Left colon (tissue), 2 donors: Measurements from ENCODE around the gene FAM32A. TPM values are rescaled to one million over a fixed set of nuclear protein-coding genes. Genes with fewer than 3 reads are reported as not detected.
"Not testable (repeated sequence)": the region's sequence is repeated elsewhere in the genome, so short reads cannot be mapped to it uniquely, and the experiment has no call there.

Experiments used
- ATAC-seq: fragments of 200-7000 bp; cut with Tn5 transposase; one replicate; pipeline ENCODE4 v1.9.1; 2020; ENCODE audit warnings: mild to moderate bottlenecking, moderate library complexity
- DNase-seq, 2 donors: peaks; one replicate each; pipeline ENCODE4 v3.0.0-alpha.2; 2020
- intact Hi-C, 2 donors: fragments of 100-400 bp; cut with DNase I in 1 of 2; cut with micrococcal nuclease in 1 of 2; formaldehyde crosslinking; loops; one replicate each; pipeline versions ENCODE4 v1.11.2 to v1.14.0; 2022; cut with DNase I, micrococcal nuclease
- total RNA-seq, 2 donors: library from RNA; stranded (reverse); fragmentation: NEBNext Ultra II Directional; extraction: Animal tissue kit (Norgen Biotek cat#: 25700); gene quantifications; one replicate each; pipeline ENCODE4 v1.2.1, GENCODE V29; 2021
- donor health status: DM: no; HTN: no; CAD: no.
- donor health status: DM: yes; HTN: yes; CAD: no.

Gene FAM32A
- total RNA-seq, 2 donors from 2014 or later = 78.8 to 90.5 TPM

GRCh38 chr19:16160943-16161560 lies 24.2 kb upstream of the FAM32A start:
- DNase-seq = no peak
- ATAC-seq = peak; percentile 52
- intact Hi-C loops = no loop called here

GRCh38 chr19:16161840-16162239 lies 23.4 kb upstream of the FAM32A start:
- intact Hi-C loops = no loop called here
- DNase-seq (no peak), ATAC-seq (peak; percentile 22)

- DNase-seq = peak in 1 of 2 donors; percentile 26
- ATAC-seq = peak; percentile 78
- intact Hi-C loops = no loop called here
Observed at GRCh38 chr19:16164222-16164890, 20.9 kb upstream of the FAM32A start.

- intact Hi-C loops = no loop called here
- DNase-seq (no peak), ATAC-seq (no peak)
Observed at GRCh38 chr19:16166417-16166816, 18.8 kb upstream of the FAM32A start.

GRCh38 chr19:16167055-16167454 lies 18.2 kb upstream of the FAM32A start:
- no peak for DNase-seq
- intact Hi-C loops = no loop called here
- no peak for ATAC-seq

GRCh38 chr19:16168465-16169081 lies 16.6 kb upstream of the FAM32A start:
- ATAC-seq = no peak
- no peak for DNase-seq
- intact Hi-C loops = no loop called here

GRCh38 chr19:16170134-16170533 lies 15.1 kb upstream of the FAM32A start:
- ATAC-seq (no peak), DNase-seq (no peak)
- intact Hi-C loops = no loop called here

- no peak for DNase-seq
- ATAC-seq = no peak
- intact Hi-C loops = no loop called here
Observed at GRCh38 chr19:16175954-16176353, 9.3 kb upstream of the FAM32A start.

GRCh38 chr19:16178866-16179265 lies 6.3 kb upstream of the FAM32A start:
- ATAC-seq = not testable (repeated sequence)

GRCh38 chr19:16180611-16181010 lies 4.6 kb upstream of the FAM32A start:
- DNase-seq (no peak), ATAC-seq (no peak)
- intact Hi-C loops = loop anchor here (5.0 to 10.0 kb wide), 3 partner anchors 138 to 548 kb away; no protein-coding TSS in a partner anchor

More at GRCh38 chr19:16178866-16179265, 6.3 kb upstream of the FAM32A start:
- DNase-seq, intact Hi-C loops: not testable (repeated sequence)

GRCh38 chr19:16184665-16185122 lies 516 bp upstream of the FAM32A start:
- no peak for ATAC-seq
- no peak for DNase-seq
- intact Hi-C loops = loop anchor here (5.0 to 10.0 kb wide), 3 partner anchors 142 to 552 kb away; no protein-coding TSS in a partner anchor

GRCh38 chr19:16185768-16186123 lies 536 bp downstream of the FAM32A start:
- intact Hi-C loops = loop anchor here in 1 of 2 donors (10.0 kb wide), 1 partner anchor 151 kb away; no protein-coding TSS in a partner anchor
- DNase-seq = peak in 1 of 2 donors; percentile 71
- ATAC-seq = peak; percentile 39

- ATAC-seq = no peak
- intact Hi-C loops = loop anchor here in 1 of 2 donors (10.0 kb wide), 1 partner anchor 154 kb away; no protein-coding TSS in a partner anchor
- DNase-seq = no peak
Observed at GRCh38 chr19:16188521-16188920, 3.3 kb downstream of the FAM32A start.

GRCh38 chr19:16190198-16190597 lies 5.0 kb downstream of the FAM32A start:
- ATAC-seq = no peak
- intact Hi-C loops = no loop called here
- DNase-seq = no peak

GRCh38 chr19:16190736-16191135 lies 5.5 kb downstream of the FAM32A start:
- intact Hi-C loops = no loop called here
- DNase-seq (no peak), ATAC-seq (no peak)

GRCh38 chr19:16191216-16191908 lies 6.2 kb downstream of the FAM32A start:
- DNase-seq (no peak), ATAC-seq (no peak)
- intact Hi-C loops = no loop called here

- no peak for DNase-seq
- intact Hi-C loops = no loop called here
- ATAC-seq = no peak
Observed at GRCh38 chr19:16193466-16193865, 8.3 kb downstream of the FAM32A start.

GRCh38 chr19:16197188-16197621 lies 12.0 kb downstream of the FAM32A start:
- DNase-seq (no peak), ATAC-seq (peak; percentile 72)
- intact Hi-C loops = no loop called here
